ENCODE data around the gene ZGLP1.
"Not testable (repeated sequence)": the region's sequence is repeated elsewhere in the genome, so short reads cannot be mapped to it uniquely, and the experiment has no call there.

The ZGLP1 gene

DNA sequence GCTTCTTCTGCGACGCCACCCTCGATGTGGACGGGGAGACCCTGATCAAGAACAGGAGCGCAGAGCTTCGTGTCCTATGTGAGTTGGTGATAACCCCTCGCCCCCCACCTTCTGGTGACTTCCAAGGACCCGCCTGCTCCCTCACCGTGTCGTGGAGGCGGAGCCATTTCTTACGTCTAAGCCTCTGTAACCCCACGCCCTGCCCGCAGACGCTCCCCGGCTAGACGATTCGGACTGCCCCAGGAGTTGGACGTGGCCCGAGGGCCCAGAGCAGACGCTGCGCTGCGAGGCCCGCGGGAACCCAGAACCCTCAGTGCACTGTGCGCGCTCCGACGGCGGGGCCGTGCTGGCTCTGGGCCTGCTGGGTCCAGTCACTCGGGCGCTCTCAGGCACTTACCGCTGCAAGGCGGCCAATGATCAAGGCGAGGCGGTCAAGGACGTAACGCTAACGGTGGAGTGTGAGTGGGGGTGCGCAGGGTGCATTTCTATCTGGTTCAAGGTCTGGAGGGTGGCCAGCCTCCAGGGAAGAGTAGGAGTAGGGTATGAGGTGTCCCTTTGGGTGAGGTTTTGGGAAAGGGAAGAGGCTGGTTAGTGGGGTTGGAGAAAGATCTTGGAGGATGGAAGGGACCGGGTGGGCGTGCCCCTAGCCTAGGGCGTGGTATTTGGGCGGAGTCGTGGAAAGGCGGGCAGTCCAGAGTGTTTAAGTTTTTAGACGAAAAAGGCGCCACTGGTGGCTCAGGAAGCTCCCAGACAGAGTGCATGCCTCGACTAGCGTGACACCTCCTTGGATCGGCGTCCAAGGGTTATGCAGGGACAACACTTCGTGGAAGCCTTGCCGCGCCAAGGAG is 16.6 kb downstream of the ZGLP1 start:
- FAIRE-seq, result no peak

DNA sequence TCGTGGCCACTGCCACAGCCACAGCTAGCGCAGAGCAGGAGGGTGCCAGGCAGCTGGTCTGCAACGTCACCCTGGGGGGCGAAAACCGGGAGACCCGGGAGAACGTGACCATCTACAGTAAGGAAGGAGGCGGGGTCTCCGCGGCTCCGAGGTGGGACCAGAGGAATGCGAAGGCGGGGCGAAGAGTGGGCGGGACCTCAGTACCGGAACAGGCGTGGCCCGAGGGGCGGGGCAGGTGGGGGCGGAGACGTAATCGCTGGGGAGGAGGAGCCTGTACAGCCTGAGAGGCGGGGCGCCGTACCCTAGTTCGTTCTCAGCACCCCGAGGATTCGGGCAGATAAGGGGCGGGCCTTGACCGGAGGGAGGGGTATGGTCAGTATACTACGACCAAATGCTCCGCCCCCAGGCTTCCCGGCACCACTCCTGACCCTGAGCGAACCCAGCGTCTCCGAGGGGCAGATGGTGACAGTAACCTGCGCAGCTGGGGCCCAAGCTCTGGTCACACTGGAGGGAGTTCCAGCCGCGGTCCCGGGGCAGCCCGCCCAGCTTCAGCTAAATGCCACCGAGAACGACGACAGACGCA is 17.3 kb downstream of the ZGLP1 start:
- no peak for FAIRE-seq

DNA sequence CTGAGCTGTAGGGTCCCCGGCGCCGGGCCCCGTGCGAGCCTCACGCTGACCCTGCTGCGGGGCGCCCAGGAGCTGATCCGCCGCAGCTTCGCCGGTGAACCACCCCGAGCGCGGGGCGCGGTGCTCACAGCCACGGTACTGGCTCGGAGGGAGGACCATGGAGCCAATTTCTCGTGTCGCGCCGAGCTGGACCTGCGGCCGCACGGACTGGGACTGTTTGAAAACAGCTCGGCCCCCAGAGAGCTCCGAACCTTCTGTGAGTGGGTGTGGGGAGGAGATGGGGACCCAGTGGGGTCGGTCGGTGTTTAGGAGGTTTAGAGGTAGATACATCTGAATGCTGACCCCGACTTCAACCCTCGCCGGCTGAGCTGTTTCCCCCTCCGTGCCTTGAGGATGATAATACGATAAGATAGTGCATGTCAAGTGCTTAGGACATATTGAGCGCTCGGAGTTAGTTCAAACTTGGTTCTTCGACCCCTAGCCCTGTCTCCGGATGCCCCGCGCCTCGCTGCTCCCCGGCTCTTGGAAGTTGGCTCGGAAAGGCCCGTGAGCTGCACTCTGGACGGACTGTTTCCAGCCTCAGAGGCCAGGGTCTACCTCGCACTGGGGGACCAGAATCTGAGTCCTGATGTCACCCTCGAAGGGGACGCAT is 17.9 kb downstream of the ZGLP1 start:
- no peak for FAIRE-seq

DNA sequence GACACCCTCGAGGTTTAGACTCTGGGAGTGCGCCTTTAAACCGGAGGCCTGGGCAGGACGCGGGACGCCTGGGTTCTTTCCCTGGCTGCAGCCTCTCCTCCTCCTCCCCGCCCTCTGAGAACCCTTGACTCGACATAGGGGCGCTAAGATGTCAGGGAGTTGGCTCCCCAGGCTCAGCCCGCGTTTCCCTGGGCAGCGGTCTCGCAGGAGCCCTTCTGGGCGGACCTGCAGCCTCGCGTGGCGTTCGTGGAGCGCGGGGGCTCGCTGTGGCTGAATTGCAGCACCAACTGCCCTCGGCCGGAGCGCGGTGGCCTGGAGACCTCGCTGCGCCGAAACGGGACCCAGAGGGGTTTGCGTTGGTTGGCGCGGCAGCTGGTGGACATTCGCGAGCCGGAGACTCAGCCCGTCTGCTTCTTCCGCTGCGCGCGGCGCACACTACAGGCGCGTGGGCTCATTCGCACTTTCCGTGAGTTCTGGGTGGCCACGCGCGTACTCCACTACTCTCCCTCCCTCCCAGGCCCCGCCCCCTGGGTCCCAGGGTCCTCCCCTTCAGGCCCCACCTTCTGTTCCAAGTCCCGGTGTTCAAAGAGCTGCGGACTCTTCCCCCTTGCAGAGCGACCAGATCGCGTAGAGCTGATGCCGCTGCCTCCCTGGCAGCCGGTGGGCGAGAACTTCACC is 18.6 kb downstream of the ZGLP1 start:
- no peak for FAIRE-seq

DNA sequence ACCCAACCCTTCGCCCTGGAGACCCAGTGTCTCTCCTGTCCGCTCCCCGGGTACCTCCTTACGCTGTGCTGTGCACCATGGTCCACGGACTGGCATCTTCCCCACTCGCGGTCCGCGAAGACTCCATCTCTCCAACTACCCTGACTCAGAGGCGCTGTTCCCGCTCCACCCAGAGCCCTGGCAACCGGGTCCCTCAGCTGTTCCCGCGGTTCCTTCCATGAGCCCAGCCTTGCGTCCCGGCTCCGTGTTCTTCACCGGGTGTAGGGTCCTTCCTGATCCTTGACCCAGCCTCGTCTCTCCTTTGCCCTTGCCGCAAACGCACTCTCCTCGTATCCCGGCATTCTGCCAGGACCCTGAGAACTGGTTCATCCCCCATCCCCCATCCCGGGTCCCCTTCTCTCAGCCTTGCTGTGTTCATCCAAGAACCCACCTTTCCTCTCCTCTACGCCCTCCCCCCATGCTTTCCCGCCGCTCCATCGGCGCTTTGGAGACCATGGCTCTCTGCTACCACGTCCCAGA is 19.2 kb downstream of the ZGLP1 start:
- no peak for FAIRE-seq

DNA sequence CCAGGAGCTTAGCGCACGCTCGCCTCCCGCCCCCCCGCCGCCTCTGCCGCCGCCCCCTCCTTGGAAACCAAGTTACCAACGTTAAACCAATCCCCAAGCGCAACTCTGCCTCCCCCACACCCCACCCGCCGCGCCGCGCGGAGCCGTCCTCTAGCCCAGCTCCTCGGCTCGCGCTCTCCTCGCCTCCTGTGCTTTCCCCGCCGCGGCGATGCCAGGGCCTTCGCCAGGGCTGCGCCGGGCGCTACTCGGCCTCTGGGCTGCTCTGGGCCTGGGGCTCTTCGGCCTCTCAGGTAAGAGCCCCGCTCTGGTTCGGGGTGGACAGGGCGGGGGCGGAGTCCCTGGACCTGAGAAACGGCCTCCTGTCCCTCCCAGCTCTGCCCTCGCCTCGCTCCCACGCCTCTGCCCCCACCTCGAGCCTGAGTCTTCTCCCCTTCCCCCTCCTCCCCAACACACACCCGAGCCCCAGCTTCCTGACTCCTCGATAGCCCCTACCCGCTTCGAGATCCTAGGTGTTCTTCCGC is 19.7 kb downstream of the ZGLP1 start, which contains the start of gene ICAM5:
Gene ICAM5 (plus strand): TSS at position 117 of the 521 bp plus-strand sequence. CDS start 92 bp downstream, at position 209.
- no peak for FAIRE-seq

DNA sequence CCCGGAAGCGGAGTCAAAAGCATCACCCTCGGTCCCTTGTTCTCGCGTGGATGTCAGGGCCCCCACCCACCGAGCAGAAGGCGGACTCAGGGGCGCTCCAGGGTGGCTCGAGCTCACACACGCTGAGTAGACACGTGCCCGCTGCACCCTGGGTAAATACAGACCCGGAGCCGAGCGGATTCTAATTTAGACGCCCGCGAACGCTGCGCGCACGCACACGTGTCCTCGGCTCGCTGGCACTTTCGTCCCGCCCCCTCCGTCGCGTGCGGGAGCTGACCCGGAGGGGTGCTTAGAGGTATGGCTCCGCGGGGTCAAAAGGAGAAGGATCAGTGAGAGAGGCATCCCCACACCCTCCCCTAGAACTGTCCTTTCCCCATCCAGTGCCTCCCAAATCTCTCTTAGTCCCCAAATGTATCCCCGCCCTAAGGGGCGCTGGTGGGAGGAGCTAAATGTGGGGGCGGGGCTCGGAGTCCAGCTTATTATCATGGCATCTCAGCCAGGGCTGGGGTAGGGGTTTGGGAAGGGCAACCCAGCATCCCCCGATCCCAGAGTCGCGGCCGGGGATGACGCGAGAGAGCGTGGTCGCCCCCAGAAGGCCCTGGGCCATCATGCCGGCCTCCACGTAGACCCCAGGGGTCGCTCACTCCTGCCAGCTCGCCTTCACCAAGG is 20.3 kb downstream of the ZGLP1 start:
- FAIRE-seq, result no peak

DNA sequence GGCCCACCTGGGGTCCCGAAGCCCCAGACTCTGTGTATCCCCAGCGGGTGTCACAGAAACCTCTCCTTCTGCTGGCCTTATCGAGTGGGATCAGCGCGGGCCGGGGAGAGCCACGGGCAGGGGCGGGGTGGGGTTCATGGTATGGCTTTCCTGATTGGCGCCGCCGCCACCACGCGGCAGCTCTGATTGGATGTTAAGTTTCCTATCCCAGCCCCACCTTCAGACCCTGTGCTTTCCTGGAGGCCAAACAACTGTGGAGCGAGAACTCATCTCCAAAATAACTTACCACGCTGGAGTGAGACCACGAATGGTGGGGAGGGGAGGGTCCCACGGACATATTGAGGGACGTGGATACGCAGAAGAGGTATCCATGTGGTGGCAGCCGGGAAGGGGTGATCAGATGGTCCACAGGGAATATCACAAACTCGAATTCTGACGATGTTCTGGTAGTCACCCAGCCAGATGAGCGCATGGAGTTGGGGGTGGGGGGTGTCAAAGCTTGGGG is 20.9 kb downstream of the ZGLP1 start:
- FAIRE-seq, result no peak

DNA sequence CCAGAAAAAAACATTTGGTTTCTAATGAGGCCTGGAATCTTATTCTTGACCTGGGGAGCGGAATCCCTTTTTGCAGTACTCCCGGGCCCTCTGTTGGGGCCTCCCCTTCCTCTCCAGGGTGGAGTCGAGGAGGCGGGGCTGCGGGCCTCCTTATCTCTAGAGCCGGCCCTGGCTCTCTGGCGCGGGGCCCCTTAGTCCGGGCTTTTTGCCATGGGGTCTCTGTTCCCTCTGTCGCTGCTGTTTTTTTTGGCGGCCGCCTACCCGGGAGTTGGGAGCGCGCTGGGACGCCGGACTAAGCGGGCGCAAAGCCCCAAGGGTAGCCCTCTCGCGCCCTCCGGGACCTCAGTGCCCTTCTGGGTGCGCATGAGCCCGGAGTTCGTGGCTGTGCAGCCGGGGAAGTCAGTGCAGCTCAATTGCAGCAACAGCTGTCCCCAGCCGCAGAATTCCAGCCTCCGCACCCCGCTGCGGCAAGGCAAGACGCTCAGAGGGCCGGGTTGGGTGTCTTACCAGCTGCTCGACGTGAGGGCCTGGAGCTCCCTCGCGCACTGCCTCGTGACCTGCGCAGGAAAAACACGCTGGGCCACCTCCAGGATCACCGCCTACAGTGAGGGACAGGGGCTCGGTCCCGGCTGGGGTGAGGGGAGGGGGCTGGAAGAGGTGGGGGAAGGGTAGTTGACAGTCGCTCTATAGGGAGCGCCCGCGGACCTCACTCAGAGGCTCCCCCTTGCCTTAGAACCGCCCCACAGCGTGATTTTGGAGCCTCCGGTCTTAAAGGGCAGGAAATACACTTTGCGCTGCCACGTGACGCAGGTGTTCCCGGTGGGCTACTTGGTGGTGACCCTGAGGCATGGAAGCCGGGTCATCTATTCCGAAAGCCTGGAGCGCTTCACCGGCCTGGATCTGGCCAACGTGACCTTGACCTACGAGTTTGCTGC is 22.5 kb downstream of the ZGLP1 start, which contains the start of gene ICAM4:
Gene ICAM4 (plus strand): TSS at position 153 of the 935 bp plus-strand sequence. CDS start 58 bp downstream, at position 211.
- no peak for FAIRE-seq

DNA sequence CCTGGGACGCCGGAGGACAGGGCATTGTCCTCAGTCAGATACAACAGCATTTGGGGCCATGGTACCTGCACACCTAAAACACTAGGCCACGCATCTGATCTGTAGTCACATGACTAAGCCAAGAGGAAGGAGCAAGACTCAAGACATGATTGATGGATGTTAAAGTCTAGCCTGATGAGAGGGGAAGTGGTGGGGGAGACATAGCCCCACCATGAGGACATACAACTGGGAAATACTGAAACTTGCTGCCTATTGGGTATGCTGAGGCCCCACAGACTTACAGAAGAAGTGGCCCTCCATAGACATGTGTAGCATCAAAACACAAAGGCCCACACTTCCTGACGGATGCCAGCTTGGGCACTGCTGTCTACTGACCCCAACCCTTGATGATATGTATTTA is 24.2 kb downstream of the ZGLP1 start:
- FAIRE-seq, result no peak

DNA sequence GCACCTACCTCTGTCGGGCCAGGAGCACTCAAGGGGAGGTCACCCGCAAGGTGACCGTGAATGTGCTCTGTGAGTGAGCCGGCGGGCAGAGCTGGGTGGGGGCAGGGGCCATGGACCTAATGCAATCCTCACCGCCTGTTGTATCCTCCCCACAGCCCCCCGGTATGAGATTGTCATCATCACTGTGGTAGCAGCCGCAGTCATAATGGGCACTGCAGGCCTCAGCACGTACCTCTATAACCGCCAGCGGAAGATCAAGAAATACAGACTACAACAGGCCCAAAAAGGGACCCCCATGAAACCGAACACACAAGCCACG is 24.7 kb downstream of the ZGLP1 start:
- no peak for FAIRE-seq

DNA sequence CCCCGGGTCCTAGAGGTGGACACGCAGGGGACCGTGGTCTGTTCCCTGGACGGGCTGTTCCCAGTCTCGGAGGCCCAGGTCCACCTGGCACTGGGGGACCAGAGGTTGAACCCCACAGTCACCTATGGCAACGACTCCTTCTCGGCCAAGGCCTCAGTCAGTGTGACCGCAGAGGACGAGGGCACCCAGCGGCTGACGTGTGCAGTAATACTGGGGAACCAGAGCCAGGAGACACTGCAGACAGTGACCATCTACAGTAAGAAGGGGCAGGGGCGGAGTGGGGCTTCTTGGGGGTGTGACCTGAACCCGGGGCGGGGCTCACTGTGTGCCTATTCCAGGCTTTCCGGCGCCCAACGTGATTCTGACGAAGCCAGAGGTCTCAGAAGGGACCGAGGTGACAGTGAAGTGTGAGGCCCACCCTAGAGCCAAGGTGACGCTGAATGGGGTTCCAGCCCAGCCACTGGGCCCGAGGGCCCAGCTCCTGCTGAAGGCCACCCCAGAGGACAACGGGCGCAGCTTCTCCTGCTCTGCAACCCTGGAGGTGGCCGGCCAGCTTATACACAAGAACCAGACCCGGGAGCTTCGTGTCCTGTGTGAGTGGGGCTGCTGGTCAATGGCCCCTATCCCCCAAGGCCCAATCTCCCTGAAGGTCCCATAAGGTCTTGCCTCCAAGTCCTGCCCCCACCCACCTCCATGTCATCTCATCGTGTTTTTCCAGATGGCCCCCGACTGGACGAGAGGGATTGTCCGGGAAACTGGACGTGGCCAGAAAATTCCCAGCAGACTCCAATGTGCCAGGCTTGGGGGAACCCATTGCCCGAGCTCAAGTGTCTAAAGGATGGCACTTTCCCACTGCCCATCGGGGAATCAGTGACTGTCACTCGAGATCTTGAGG is 25.3 kb downstream of the ZGLP1 start:
- FAIRE-seq, result no peak

DNA sequence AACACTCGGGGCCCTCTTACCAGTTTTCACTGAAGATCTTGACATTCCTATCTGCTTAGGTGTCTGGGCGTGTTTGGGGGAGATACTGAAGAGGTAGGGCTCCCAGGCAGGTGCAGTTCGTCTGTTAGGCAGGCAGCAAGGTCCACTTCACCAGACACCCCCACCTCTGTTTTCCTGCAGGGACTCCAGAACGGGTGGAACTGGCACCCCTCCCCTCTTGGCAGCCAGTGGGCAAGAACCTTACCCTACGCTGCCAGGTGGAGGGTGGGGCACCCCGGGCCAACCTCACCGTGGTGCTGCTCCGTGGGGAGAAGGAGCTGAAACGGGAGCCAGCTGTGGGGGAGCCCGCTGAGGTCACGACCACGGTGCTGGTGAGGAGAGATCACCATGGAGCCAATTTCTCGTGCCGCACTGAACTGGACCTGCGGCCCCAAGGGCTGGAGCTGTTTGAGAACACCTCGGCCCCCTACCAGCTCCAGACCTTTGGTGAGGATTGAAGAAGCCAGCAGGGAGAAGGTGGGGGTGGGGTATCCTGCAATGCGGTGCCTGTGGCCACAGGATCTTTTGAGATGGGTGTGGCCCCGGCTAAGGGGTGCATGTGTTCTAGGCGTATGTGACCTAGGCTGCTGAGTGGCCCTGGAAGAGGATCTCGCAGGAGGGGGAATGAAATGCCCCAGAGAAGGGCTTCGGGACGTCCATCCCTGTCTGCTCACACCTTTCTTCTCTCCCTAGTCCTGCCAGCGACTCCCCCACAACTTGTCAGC is 26.1 kb downstream of the ZGLP1 start:
- no peak for FAIRE-seq

DNA sequence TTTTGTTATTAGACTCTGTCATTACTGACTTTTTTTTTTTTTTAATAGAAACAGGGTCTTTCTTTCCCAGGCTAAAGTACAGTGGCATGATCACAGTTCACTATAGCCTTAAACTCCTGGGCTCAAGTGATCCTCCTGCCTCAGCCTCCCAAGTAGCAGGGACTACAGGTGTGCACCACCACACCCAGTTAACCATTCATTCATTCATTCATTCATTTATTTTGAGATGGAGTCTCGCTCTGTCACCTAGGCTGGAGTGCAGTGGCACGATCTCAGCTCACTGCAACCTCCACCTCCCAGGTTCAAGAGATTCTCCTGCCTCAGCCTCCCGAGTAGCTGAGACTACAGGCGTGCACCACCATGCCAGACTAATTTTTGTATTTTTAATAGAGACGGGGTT is 27.6 kb downstream of the ZGLP1 start:
- FAIRE-seq, result not testable (repeated sequence)

DNA sequence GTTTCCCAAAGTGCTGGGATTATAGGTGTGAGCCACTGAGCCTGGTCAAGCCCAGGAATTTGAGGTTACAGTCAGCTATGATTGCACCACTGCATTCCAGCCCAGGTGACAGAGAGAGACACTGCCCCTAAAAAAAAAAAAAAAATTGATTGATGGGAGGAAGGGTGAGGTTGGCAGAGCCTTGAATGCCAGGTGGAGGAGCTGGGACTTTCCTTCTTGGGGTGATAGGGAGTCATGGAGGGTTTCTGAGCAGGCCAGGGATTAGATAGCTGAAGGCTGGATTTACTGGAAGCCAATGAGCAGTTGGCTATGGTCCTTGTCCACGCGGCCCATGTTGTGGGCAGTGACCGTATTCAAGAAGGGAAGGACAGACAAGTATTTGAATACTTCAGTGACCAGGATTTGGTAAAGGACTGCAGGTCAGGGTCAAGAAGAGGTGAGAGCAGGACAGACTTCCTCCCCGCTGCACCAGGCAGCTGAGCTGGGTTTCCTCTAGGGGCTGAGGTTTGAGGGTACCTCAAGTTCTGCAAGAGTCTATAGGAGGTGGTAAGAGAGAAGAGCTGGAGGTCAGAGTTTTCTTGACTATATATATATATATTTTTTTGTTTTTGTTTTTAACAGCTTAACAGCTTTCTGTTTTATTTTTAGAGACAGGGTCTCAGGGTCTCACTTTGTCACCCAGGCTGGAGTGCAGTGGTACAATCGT is 29.7 kb downstream of the ZGLP1 start:
- no peak for FAIRE-seq

DNA sequence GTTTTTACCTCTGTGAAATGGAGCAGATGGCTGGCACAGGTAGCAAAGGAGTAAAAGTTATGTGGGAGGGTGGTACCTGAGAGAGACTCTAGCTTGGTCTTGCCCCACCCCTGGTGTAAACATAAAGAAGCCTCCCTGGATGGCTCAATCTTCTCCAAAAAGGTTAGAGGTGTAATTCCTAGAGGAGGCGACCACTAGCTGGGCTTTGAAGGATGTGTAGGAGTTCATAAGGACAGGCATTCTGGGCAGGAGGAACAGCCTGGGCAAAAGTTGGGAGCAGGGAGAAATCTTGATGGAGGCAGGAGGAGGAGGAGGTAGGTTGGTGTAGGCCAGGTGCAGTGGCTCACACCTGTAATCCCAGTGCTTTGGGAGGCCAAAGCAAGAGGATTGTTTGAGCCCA is 30.7 kb downstream of the ZGLP1 start:
- FAIRE-seq, result no peak

DNA sequence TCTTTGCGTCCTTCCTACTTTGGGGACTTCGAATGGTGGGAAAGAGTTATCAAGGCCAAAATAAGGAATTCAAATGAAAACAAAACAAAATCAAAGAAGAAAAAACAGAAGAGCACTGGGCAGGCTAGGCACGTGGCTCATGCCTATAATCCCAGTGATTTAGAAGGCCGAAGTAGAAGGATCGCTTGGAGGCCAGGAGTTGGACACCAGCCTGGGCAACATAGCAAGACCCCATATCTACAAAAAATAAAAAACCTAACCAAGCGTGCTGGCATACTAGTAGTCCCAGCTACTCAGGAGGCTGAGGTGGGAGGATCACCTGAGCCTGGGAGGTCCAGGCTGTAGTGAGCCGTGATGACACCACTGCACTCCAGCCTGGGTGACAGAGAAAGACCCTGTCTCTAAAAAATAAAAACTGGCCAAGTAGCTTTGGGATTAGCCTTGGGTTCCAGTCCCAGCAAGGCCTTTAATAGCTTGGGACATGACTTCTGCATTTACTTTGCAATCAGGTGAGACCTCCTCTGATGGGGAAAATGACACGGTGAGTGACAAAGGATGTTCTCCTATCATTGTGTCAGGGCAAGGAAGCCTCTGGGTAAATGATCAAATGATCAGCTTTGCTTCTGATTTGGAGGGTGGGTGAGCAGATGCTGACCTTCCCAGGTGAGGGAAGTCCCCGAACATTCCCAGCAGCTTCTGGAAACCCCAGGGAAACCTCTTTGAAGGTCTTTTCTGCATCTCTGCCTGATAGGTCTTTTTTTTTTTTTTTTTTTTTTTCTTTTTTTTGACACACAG is 31.6 kb downstream of the ZGLP1 start:
- no peak for FAIRE-seq

DNA sequence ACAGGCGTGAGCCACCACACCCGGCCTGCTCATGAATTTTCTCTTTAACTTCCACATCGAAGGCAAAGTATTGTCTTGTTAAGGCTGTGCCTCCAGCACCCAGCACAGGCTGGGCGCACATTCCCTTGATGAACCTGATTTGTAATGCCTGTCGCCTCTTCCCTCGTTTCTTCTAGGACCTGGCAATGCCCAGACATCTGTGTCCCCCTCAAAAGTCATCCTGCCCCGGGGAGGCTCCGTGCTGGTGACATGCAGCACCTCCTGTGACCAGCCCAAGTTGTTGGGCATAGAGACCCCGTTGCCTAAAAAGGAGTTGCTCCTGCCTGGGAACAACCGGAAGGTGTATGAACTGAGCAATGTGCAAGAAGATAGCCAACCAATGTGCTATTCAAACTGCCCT is 35.0 kb downstream of the ZGLP1 start:
- no peak for FAIRE-seq
